A673 (cell line): Measurements from ENCODE around the gene RHOBTB1. TPM values are rescaled to one million over a fixed set of nuclear protein-coding genes. Genes with fewer than 3 reads are reported as not detected.

Experiments
- BruUV-seq: library from RNA; stranded (reverse); fragments of 400-500 nt; replicated peaks from 2 replicates; lab custom pipeline; 2021; lab: Mats Ljungman, UMichigan
- CTCF ChIA-PET: fragments of 300-600 bp; sonication (Branson Sonifier 250); formaldehyde crosslinking; loops from one replicate; lab custom pipeline; 2022; ENCODE audit warnings: antibody characterized with exemption; lab: Charles Lee
- POLR2A ChIA-PET: fragments of 300-600 bp; sonication (Branson Sonifier 250); formaldehyde crosslinking; loops from one replicate; lab custom pipeline; 2022; ENCODE audit warnings: antibody characterized with exemption; ENCODE audit not compliant: low non-redundant PET; lab: Charles Lee
- DNase-seq: peaks from one replicate; pipeline ENCODE4 v3.0.0-alpha.2; 2015; ENCODE audit warnings: low spot score
- H3K27ac ChIP-seq: fragments of 200-600 bp; sonication (generic); 2 replicates; pipeline ENCODE4 v1.5.1; 2016; ENCODE audit warnings: mixed run types, low read depth, mild to moderate bottlenecking, mixed read lengths, antibody characterized with exemption, low read length; ENCODE audit not compliant: poor library complexity, severe bottlenecking
- H3K27me3 ChIP-seq: fragments of 200-600 bp; sonication (generic); replicated peaks from 2 replicates; pipeline ENCODE4 v1.6.1; 2017; ENCODE audit warnings: mixed run types, low read depth, mild to moderate bottlenecking, mixed read lengths, antibody characterized with exemption, low read length; ENCODE audit not compliant: insufficient read depth, poor library complexity
- H3K36me3 ChIP-seq: fragments of 200-600 bp; sonication (generic); 2 replicates; pipeline ENCODE4 v1.6.1; 2016; ENCODE audit warnings: mixed run types, mild to moderate bottlenecking, mixed read lengths, antibody characterized with exemption, low read length; ENCODE audit not compliant: insufficient read depth, poor library complexity, severe bottlenecking
- H3K4me1 ChIP-seq: fragments of 200-600 bp; sonication (generic); 2 replicates; pipeline ENCODE4 v1.6.1; 2017; ENCODE audit warnings: mixed run types, mild to moderate bottlenecking, mixed read lengths, antibody characterized with exemption, low read length; ENCODE audit not compliant: insufficient read depth, poor library complexity, severe bottlenecking
- H3K4me3 ChIP-seq: fragments of 200-600 bp; sonication (generic); 2 replicates; pipeline ENCODE4 v1.5.1; 2016; ENCODE audit warnings: low read depth, mixed run types, mild to moderate bottlenecking, mixed read lengths, low read length; ENCODE audit not compliant: poor library complexity, severe bottlenecking
- H3K9me3 ChIP-seq: fragments of 200-600 bp; sonication (generic); 2 replicates; pipeline ENCODE4 v1.6.1; 2016; ENCODE audit warnings: mixed run types, low read depth, mild to moderate bottlenecking, mixed read lengths, antibody characterized with exemption, low read length; ENCODE audit not compliant: poor library complexity, severe bottlenecking
- EZH2 ChIP-seq: fragments of 200-600 bp; sonication (generic); IDR thresholded peaks from 2 replicates; pipeline ENCODE4 v1.6.1; 2017; ENCODE audit warnings: borderline replicate concordance, low read depth, mild to moderate bottlenecking, mixed read lengths, antibody characterized with exemption, low read length; ENCODE audit not compliant: poor library complexity, severe bottlenecking
- intact Hi-C: fragments of 100-400 bp; cut with micrococcal nuclease; formaldehyde crosslinking; loops from one replicate; pipeline ENCODE4 v1.10.0; 2022; ENCODE audit not compliant: unreplicated experiment
- total RNA-seq: library from RNA; stranded (reverse); gene quantifications from 2 replicates; pipeline ENCODE4 v1.2.3, GENCODE V29; 2021
- TF ChIP-seq, protein P1 (sequence below): fragments of 300-800, 200-600 bp; sonication (generic); conservative IDR thresholded peaks from 2 replicates; pipeline ENCODE4 v1.5.1; 2017; ENCODE audit warnings: low read depth, mild to moderate bottlenecking, antibody characterized with exemption, low read length, moderate library complexity, mixed read lengths

Gene RHOBTB1
- total RNA-seq, 1 experiment from 2014 or later: 5.2 TPM

DNA sequence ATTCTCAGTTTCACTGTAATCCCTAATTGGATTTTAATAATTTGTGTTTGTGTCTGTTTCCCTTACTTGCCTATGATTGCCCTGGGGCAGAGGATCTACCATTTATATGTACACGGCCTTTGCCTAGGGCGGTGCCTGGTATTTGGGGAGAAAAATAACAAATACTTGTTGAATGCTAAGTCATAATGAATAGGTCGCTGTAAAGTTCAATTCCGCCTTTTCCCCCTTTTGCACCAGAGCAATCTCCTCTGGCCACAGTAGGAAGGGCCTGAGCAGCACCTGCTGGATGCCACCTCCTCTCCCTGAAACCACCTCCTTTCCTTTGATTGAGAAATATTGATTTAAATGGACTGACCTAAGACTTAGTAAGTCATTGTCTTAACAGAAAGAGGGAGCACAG, 70.2 kb downstream of the RHOBTB1 start:
- BruUV-seq: no TSS peak
- TF ChIP-seq, protein P1, sequence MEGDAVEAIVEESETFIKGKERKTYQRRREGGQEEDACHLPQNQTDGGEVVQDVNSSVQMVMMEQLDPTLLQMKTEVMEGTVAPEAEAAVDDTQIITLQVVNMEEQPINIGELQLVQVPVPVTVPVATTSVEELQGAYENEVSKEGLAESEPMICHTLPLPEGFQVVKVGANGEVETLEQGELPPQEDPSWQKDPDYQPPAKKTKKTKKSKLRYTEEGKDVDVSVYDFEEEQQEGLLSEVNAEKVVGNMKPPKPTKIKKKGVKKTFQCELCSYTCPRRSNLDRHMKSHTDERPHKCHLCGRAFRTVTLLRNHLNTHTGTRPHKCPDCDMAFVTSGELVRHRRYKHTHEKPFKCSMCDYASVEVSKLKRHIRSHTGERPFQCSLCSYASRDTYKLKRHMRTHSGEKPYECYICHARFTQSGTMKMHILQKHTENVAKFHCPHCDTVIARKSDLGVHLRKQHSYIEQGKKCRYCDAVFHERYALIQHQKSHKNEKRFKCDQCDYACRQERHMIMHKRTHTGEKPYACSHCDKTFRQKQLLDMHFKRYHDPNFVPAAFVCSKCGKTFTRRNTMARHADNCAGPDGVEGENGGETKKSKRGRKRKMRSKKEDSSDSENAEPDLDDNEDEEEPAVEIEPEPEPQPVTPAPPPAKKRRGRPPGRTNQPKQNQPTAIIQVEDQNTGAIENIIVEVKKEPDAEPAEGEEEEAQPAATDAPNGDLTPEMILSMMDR: no peak
- no peaks in the 10 kb centered on the region for H3K4me1 ChIP-seq
- ChIA-PET POLR2A (no interaction called here), CTCF (no interaction called here)
- intact Hi-C loops: no loop called here
- H3K9me3 ChIP-seq: no peaks in the 10 kb centered on the region
- no peak overlapping the region for H3K4me3 ChIP-seq
- no peaks in the 10 kb centered on the region for H3K36me3 ChIP-seq
- DNase-seq: no peak
- H3K27ac ChIP-seq: no peak overlapping the region
- H3K27me3 ChIP-seq: no peaks in the 10 kb centered on the region

DNA sequence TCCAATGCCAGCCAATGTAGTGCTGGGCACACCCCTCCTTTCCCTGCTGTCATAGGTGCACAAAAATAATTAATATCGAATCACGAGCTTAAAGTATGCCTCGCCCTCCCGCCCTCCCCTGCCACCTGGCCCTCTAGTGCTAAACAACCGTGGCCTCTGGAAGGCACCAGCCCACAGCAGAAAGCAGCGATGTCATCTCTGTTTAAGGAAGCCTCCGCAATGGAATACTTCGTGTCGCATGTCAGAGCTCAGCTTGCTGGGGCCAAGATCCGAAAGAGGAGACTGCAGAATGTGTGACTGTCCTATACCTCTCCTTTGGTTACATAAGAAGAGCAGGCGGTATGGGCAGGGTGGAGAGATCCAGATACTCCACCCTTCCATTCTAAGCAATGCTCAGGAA, 71.5 kb downstream of the RHOBTB1 start:
- Histone ChIP-seq H3K4me1 (no peaks in the 10 kb centered on the region), H3K27ac (no peak overlapping the region), H3K4me3 (no peak overlapping the region), H3K27me3 (no peaks in the 10 kb centered on the region), H3K36me3 (no peaks in the 10 kb centered on the region), H3K9me3 (no peaks in the 10 kb centered on the region)
- CTCF ChIA-PET: no interaction called here
- no TSS peak for BruUV-seq
- POLR2A ChIA-PET: no interaction called here
- TF ChIP-seq, protein P1: no peak
- no peak for TF ChIP-seq EZH2
- no peak for DNase-seq
- intact Hi-C loops: no loop called here

DNA sequence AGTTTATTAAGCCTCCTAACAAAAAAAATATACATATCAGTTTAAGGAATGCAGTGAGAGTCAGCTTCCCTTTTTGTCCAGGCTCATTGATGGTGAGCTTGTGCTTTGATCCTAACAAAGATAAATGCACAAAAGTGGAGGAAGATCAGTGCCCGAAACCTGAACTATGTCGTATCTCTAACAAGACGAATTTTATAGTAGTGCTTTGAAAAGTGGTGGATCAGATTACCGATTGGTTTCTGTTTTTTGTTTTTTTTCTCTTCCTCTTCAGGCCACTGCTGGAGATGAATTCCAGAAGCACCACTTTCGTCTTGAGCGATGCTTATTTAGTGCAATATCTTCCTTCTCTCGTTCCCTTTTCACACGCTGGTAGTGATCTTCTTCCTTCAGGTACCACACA, 72.8 kb downstream of the RHOBTB1 start:
- intact Hi-C loops: no loop called here
- H3K27me3 ChIP-seq: no peaks in the 10 kb centered on the region
- no peak for DNase-seq
- no peak overlapping the region for H3K27ac ChIP-seq
- ChIA-PET CTCF (no interaction called here), POLR2A (no interaction called here)
- TF ChIP-seq, protein P1: no peak
- TF ChIP-seq EZH2: no peak
- H3K4me3 ChIP-seq: no peak overlapping the region
- BruUV-seq: no TSS peak
- H3K4me1 ChIP-seq: no peaks in the 10 kb centered on the region
- H3K36me3 ChIP-seq: no peaks in the 10 kb centered on the region
- no peaks in the 10 kb centered on the region for H3K9me3 ChIP-seq
